HEK293 (cell line): ENCODE data around the gene OR6B3.
A peak's percentile ranks its signal among the peaks of the same experiment; 100 is the strongest.

Experiments
- CTCF ChIA-PET: fragments of 350-600 bp; formaldehyde crosslinking; extraction: SDS; loops from one replicate; lab custom pipeline; 2021; ENCODE audit warnings: antibody characterized with exemption; lab: Yijun Ruan, JAX
- POLR2A ChIA-PET: fragments of 300-600 bp; formaldehyde crosslinking; extraction: SDS; loops from one replicate; lab custom pipeline; 2020; ENCODE audit warnings: antibody characterized with exemption, inconsistent platforms; lab: Yijun Ruan, JAX
- H3K27ac ChIP-seq: fragments of 200-500 bp; sonication (Bioruptor generic); 2 replicates; pipeline ENCODE4 v1.5.1; 2014; ENCODE audit warnings: low read depth, low read length, control low read depth, inconsistent platforms; ENCODE audit errors: extremely low read depth
- H3K36me3 ChIP-seq, 2 experiments: fragments of 200-500 bp in 1 of 2; sonication (Bioruptor generic) in 1 of 2; 1 replicate in 1 of 2; 2 replicates in 1 of 2; pipeline ENCODE4 v1.5.1; 2014 to 2017; ENCODE audit warnings: inconsistent platforms in 2 of 2, low read length in 2 of 2; ENCODE audit not compliant: control insufficient read depth in 2 of 2, insufficient read depth in 1 of 2
- H3K4me1 ChIP-seq: fragments of 200-500 bp; sonication (Bioruptor generic); 2 replicates; pipeline ENCODE4 v1.5.1; 2014; ENCODE audit warnings: mild to moderate bottlenecking, low read length, inconsistent platforms; ENCODE audit not compliant: control insufficient read depth, insufficient read depth
- H3K4me3 ChIP-seq: 2 replicates; pipeline ENCODE4 v1.5.1; 2011; ENCODE audit warnings: low read depth, mild to moderate bottlenecking, control low read depth, low read length, moderate library complexity
- H3K9me3 ChIP-seq: fragments of 200-500 bp; sonication (Bioruptor generic); 2 replicates; pipeline ENCODE4 v1.5.1; 2014; ENCODE audit warnings: low read depth, low read length, inconsistent platforms; ENCODE audit not compliant: control insufficient read depth, insufficient read depth
- CTCF ChIP-seq: fragments of 450-650 bp; formaldehyde crosslinking; IDR thresholded peaks from 2 replicates; pipeline ENCODE4 v1.5.1; 2016; ENCODE audit warnings: missing biosample characterization, missing genetic modification characterization
- IKZF3 ChIP-seq: fragments of 450-650 bp; IDR thresholded peaks from 2 replicates; pipeline ENCODE4 v1.5.0; 2018; ENCODE audit warnings: missing biosample characterization, mild to moderate bottlenecking, missing genetic modification characterization, moderate library complexity
- MEIS1 ChIP-seq: sonication (generic); formaldehyde crosslinking; IDR thresholded peaks from 2 replicates; pipeline ENCODE4 v1.8.1; 2022; ENCODE audit warnings: missing genetic modification reagents, mild to moderate bottlenecking, borderline replicate concordance
- OVOL3 ChIP-seq: fragments of 450-650 bp; formaldehyde crosslinking; IDR thresholded peaks from 2 replicates; pipeline ENCODE4 v1.5.1; 2016; ENCODE audit warnings: missing biosample characterization, missing genetic modification characterization
- PRDM1 ChIP-seq: fragments of 450-650 bp; formaldehyde crosslinking; IDR thresholded peaks from 2 replicates; pipeline ENCODE4; 2016; ENCODE audit warnings: missing biosample characterization, missing genetic modification characterization
- SP2 ChIP-seq: fragments of 450-650 bp; formaldehyde crosslinking; IDR thresholded peaks from 2 replicates; pipeline ENCODE4 v1.5.1; 2016; ENCODE audit warnings: missing biosample characterization, missing genetic modification characterization
- TSHZ1 ChIP-seq: fragments of 450-650 bp; formaldehyde crosslinking; IDR thresholded peaks from 2 replicates; pipeline ENCODE4 v1.5.1; 2016; ENCODE audit warnings: missing biosample characterization, missing genetic modification characterization, borderline replicate concordance
- ZBTB17 ChIP-seq: fragments of 450-650 bp; formaldehyde crosslinking; IDR thresholded peaks from 2 replicates; pipeline ENCODE4 v1.5.1; 2016; ENCODE audit warnings: missing biosample characterization, missing genetic modification characterization
- ZBTB21 ChIP-seq: fragments of 450-650 bp; formaldehyde crosslinking; IDR thresholded peaks from 2 replicates; pipeline ENCODE4 v1.5.1; 2017; ENCODE audit warnings: missing biosample characterization, missing genetic modification characterization
- ZBTB26 ChIP-seq: fragments of 450-650 bp; formaldehyde crosslinking; optimal IDR thresholded peaks from 2 replicates; pipeline ENCODE3; 2016; ENCODE audit warnings: missing biosample characterization, mild to moderate bottlenecking, missing genetic modification characterization
- ZBTB6 ChIP-seq: fragments of 450-650 bp; formaldehyde crosslinking; IDR thresholded peaks from 2 replicates; pipeline ENCODE4 v1.5.1; 2017; ENCODE audit warnings: missing biosample characterization, missing genetic modification characterization
- ZBTB7A ChIP-seq: fragments of 450-650 bp; formaldehyde crosslinking; IDR thresholded peaks from 2 replicates; pipeline ENCODE4 v1.5.1; 2016; ENCODE audit warnings: low read depth, missing biosample characterization, missing genetic modification characterization
- ZBTB8A ChIP-seq: fragments of 450-650 bp; formaldehyde crosslinking; IDR thresholded peaks from 2 replicates; pipeline ENCODE4 v1.5.1; 2016; ENCODE audit warnings: missing biosample characterization, missing genetic modification characterization
- ZEB2 ChIP-seq: fragments of 450-650 bp; formaldehyde crosslinking; IDR thresholded peaks from 2 replicates; pipeline ENCODE4 v1.5.1; 2016; ENCODE audit warnings: missing biosample characterization, missing genetic modification characterization
- ZNF114 ChIP-seq: fragments of 450-650 bp; formaldehyde crosslinking; IDR thresholded peaks from 2 replicates; pipeline ENCODE4 v1.5.0; 2017; ENCODE audit warnings: missing biosample characterization, missing genetic modification characterization
- ZNF16 ChIP-seq: fragments of 450-650 bp; formaldehyde crosslinking; IDR thresholded peaks from 2 replicates; pipeline ENCODE4 v1.5.1; 2016; ENCODE audit warnings: low read depth, missing biosample characterization, missing genetic modification characterization
- ZNF2 ChIP-seq: fragments of 450-650 bp; formaldehyde crosslinking; IDR thresholded peaks from 2 replicates; pipeline ENCODE4 v1.5.1; 2016; ENCODE audit warnings: missing biosample characterization, missing genetic modification characterization
- ZNF221 ChIP-seq: fragments of 450-650 bp; formaldehyde crosslinking; IDR thresholded peaks from 2 replicates; pipeline ENCODE4 v1.5.1; 2017; ENCODE audit warnings: missing biosample characterization, missing genetic modification characterization, borderline replicate concordance
- ZNF302 ChIP-seq: fragments of 450-650 bp; formaldehyde crosslinking; IDR thresholded peaks from 2 replicates; pipeline ENCODE4 v1.5.1; 2016; ENCODE audit warnings: missing biosample characterization, missing genetic modification characterization, low read depth
- ZNF311 ChIP-seq: fragments of 450-650 bp; formaldehyde crosslinking; IDR thresholded peaks from 2 replicates; pipeline ENCODE4 v1.5.1; 2017; ENCODE audit warnings: missing biosample characterization, missing genetic modification characterization, borderline replicate concordance
- ZNF362 ChIP-seq: fragments of 450-650 bp; formaldehyde crosslinking; IDR thresholded peaks from 2 replicates; pipeline ENCODE4 v1.5.1; 2016; ENCODE audit warnings: missing biosample characterization, missing genetic modification characterization
- ZNF37A ChIP-seq: fragments of 450-650 bp; IDR thresholded peaks from 2 replicates; pipeline ENCODE4 v1.5.1; 2018; ENCODE audit warnings: missing biosample characterization, missing genetic modification characterization
- ZNF501 ChIP-seq: fragments of 450-650 bp; formaldehyde crosslinking; IDR thresholded peaks from 2 replicates; pipeline ENCODE4 v1.5.1; 2016; ENCODE audit warnings: missing biosample characterization, missing genetic modification characterization
- ZNF521 ChIP-seq: fragments of 450-650 bp; formaldehyde crosslinking; IDR thresholded peaks from 2 replicates; pipeline ENCODE4 v1.5.1; 2017; ENCODE audit warnings: missing biosample characterization, mild to moderate bottlenecking, missing genetic modification characterization
- ZNF560 ChIP-seq: fragments of 450-650 bp; formaldehyde crosslinking; IDR thresholded peaks from 2 replicates; pipeline ENCODE4 v1.5.1; 2017; ENCODE audit warnings: missing biosample characterization, missing genetic modification characterization, borderline replicate concordance
- ZNF596 ChIP-seq: fragments of 450-650 bp; IDR thresholded peaks from 2 replicates; pipeline ENCODE4 v1.5.0; 2018; ENCODE audit warnings: missing biosample characterization, mild to moderate bottlenecking, missing genetic modification characterization, moderate library complexity
- ZNF600 ChIP-seq: fragments of 450-650 bp; formaldehyde crosslinking; IDR thresholded peaks from 2 replicates; pipeline ENCODE4 v1.5.1; 2016; ENCODE audit warnings: missing biosample characterization, missing genetic modification characterization
- ZNF624 ChIP-seq: fragments of 450-650 bp; formaldehyde crosslinking; IDR thresholded peaks from 2 replicates; pipeline ENCODE4 v1.5.1; 2017; ENCODE audit warnings: missing biosample characterization, missing genetic modification characterization
- ZNF654 ChIP-seq: fragments of 450-650 bp; formaldehyde crosslinking; IDR thresholded peaks from 2 replicates; pipeline ENCODE4 v1.5.1; 2016; ENCODE audit warnings: low read depth, missing biosample characterization, missing genetic modification characterization
- ZNF785 ChIP-seq: fragments of 450-650 bp; formaldehyde crosslinking; IDR thresholded peaks from 2 replicates; pipeline ENCODE4 v1.5.1; 2016; ENCODE audit warnings: missing biosample characterization, missing genetic modification characterization
- ZNF792 ChIP-seq: fragments of 450-650 bp; formaldehyde crosslinking; IDR thresholded peaks from 2 replicates; pipeline ENCODE4 v1.5.1; 2016; ENCODE audit warnings: missing biosample characterization, missing genetic modification characterization
- ZXDB ChIP-seq: fragments of 450-650 bp; formaldehyde crosslinking; IDR thresholded peaks from 2 replicates; pipeline ENCODE4 v1.5.1; 2016; ENCODE audit warnings: missing biosample characterization, missing genetic modification characterization

Gene OR6B3

GRCh38 chr2:240060977-240061591 lies 7.8 kb upstream of the OR6B3 start:
- ChIA-PET POLR2A (no interaction called here), CTCF (interaction anchor here (0.5 to 4.9 kb wide), 29 partner anchors 9 to 563 kb away, joined by 3 to 123 read pairs (median 5); partner anchors contain the start of gene OTOS)
- Histone ChIP-seq H3K9me3 (no peaks in the 10 kb centered on the region), H3K4me1 (no peaks in the 10 kb centered on the region), H3K27ac (no peak overlapping the region), H3K36me3 (no peaks in the 10 kb centered on the region), H3K4me3 (no peak overlapping the region)
- TF ChIP-seq ZNF302 (tag by site-specific recombination) (no peak), CTCF (tag by site-specific recombination) (peak; percentile 52; the same call in 1 of the 2 replicates), ZNF311 (tag by site-specific recombination) (no peak), ZNF560 (tag by site-specific recombination) (no peak), ZNF114 (tag by site-specific recombination) (no peak), ZNF37A (no peak), MEIS1 (CRISPR knock-in tag) (no peak), ZNF624 (tag by site-specific recombination) (no peak), ZNF654 (peak; percentile 73), ZNF600 (tag by site-specific recombination) (0 out of 2 replicates have a peak, but pooled peaks have one; percentile 18), PRDM1 (tag by site-specific recombination) (no peak), ZXDB (tag by site-specific recombination) (no peak), OVOL3 (no peak), ZNF16 (tag by site-specific recombination) (no peak), ZBTB7A (no peak), ZNF785 (no peak), ZNF792 (tag by site-specific recombination) (no peak), ZBTB26 (no peak), ZNF221 (tag by site-specific recombination) (no peak), ZBTB6 (tag by site-specific recombination) (no peak), ZNF521 (tag by site-specific recombination) (no peak), ZEB2 (tag by site-specific recombination) (no peak), ZNF596 (tag by site-specific recombination) (no peak), TSHZ1 (tag by site-specific recombination) (no peak), ZBTB17 (tag by site-specific recombination) (0 out of 2 replicates have a peak, but pooled peaks have one; percentile 18), ZNF2 (tag by site-specific recombination) (no peak), ZBTB21 (tag by site-specific recombination) (no peak), ZBTB8A (no peak), ZNF501 (no peak), ZNF362 (tag by site-specific recombination) (no peak), SP2 (tag by site-specific recombination) (no peak), IKZF3 (tag by site-specific recombination) (no peak)
